Ascending aorta (tissue), 2 donors: ENCODE results near the gene GOLGA6L2. TPM values are rescaled to one million over a fixed set of nuclear protein-coding genes. Genes with fewer than 3 reads are reported as not detected.

Experiments used
- DNase-seq, 2 donors: peaks; one replicate each; pipeline ENCODE4 v3.0.0-alpha.2; 2019; ENCODE audit warnings: low spot score in 2 of 2
- H3K27ac ChIP-seq, 2 donors: fragments of 200-600 bp; sonication (generic); one replicate each; pipeline ENCODE4 v1.5.1; 2016 to 2017; ENCODE audit warnings: mild to moderate bottlenecking in 1 of 2
- H3K27me3 ChIP-seq: fragments of 200-600 bp; sonication (generic); one replicate; pipeline ENCODE4 v1.5.1; 2017
- H3K36me3 ChIP-seq, 2 donors: fragments of 200-600 bp; sonication (generic); one replicate each; pipeline ENCODE4 v1.5.1; 2016
- H3K4me1 ChIP-seq, 2 donors: fragments of 200-600 bp; sonication (generic); one replicate each; pipeline ENCODE4 v1.5.1; 2016 to 2017; ENCODE audit warnings: mild to moderate bottlenecking in 1 of 2
- H3K4me3 ChIP-seq, 2 donors: fragments of 200-600 bp; sonication (generic); one replicate each; pipeline ENCODE4 v1.5.1; 2016 to 2017; ENCODE audit warnings: mild to moderate bottlenecking in 1 of 2
- H3K9me3 ChIP-seq, 2 donors: fragments of 200-600 bp; sonication (generic); one replicate each; pipeline ENCODE4 v1.5.1; 2016
- CTCF ChIP-seq, 3 experiments: fragments of 200-600 bp in 2 of 3; fragments of 450-650 bp in 1 of 3; sonication (generic) in 2 of 3; IDR thresholded peaks; one replicate each; pipeline ENCODE4 v1.5.1; 2016 to 2019; ENCODE audit warnings: antibody characterized with exemption in 3 of 3, mild to moderate bottlenecking in 1 of 3, moderate library complexity in 1 of 3
- intact Hi-C: fragments of 100-400 bp; cut with DNase I; formaldehyde crosslinking; loops from one replicate; pipeline ENCODE4 v1.15.1; 2023
- total RNA-seq: library from RNA; depleted of rRNA; stranded (reverse); fragments of >200 nt; gene quantifications from one replicate; pipeline ENCODE4 v1.1.0, GENCODE V29; 2016

Gene GOLGA6L2
- total RNA-seq, 1 donor from 2014 or later, result not detected

- Histone ChIP-seq H3K4me1 (no peaks in the 10 kb centered on the region), H3K4me3 (no peak overlapping the region), H3K36me3 (no peaks in the 10 kb centered on the region), H3K27me3 (no peaks in the 10 kb centered on the region), H3K9me3 (no peaks in the 10 kb centered on the region), H3K27ac (no peak overlapping the region)
- intact Hi-C loops, result no loop called here
- TF ChIP-seq CTCF (IDR thresholded peaks at IDR 0.05), result no peak
- DNase-seq, result no peak
Observed at GRCh38 chr15:23477920-23478319, 30.9 kb upstream of the GOLGA6L2 start.

DNA sequence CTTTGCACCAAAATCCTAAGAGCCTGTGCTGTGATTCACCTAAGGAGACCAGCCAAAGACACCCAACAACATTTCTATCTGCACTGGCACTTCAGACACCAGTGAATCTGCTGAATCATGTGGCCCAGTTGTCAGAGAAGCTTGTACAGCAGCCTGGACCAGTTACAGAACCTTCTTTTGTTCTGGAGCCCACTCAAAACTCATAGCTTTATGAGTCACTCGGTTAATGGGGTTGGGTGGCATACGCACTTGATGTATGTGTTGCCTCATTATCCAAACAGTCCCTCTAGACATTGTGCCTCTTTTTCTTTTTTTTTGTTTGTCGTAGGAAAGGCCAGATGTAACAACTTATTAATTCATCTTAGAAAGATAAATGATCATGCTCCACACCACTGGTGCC, 25.6 kb upstream of the GOLGA6L2 start:
- no peak overlapping the region for H3K4me3 ChIP-seq
- no peaks in the 10 kb centered on the region for H3K27me3 ChIP-seq
- no peak for DNase-seq
- no peaks in the 10 kb centered on the region for H3K36me3 ChIP-seq
- H3K4me1 ChIP-seq, result no peaks in the 10 kb centered on the region
- H3K9me3 ChIP-seq, result no peaks in the 10 kb centered on the region
- H3K27ac ChIP-seq, result no peak overlapping the region
- TF ChIP-seq CTCF (IDR thresholded peaks at IDR 0.05), result no peak
- intact Hi-C loops, result no loop called here

DNA sequence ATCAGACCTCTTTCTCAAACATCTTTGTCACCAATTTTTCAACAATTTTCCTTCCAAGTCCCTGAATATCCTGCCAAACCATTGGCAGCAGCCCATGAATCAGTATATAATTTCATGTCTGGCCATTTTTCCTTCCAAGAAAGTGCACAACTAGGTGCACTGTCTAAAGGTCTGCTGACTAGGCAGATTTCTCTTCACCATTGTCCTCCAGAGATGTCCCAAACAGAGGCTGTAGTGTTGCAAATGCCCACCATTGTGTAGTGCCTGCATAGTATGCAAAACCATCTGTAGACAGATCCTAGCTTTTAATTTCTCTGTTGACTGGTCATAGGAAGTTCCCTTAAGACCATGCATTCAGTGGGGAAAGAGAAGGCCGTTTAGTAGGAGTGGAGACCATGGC, 25.0 kb upstream of the GOLGA6L2 start:
- no peak for DNase-seq
- no peak overlapping the region for H3K4me3 ChIP-seq
- no peak overlapping the region for H3K27ac ChIP-seq
- H3K4me1 ChIP-seq, result no peaks in the 10 kb centered on the region
- intact Hi-C loops, result no loop called here
- no peaks in the 10 kb centered on the region for H3K9me3 ChIP-seq
- no peak for TF ChIP-seq CTCF (IDR thresholded peaks at IDR 0.05)
- no peaks in the 10 kb centered on the region for H3K27me3 ChIP-seq
- H3K36me3 ChIP-seq, result no peaks in the 10 kb centered on the region

DNA sequence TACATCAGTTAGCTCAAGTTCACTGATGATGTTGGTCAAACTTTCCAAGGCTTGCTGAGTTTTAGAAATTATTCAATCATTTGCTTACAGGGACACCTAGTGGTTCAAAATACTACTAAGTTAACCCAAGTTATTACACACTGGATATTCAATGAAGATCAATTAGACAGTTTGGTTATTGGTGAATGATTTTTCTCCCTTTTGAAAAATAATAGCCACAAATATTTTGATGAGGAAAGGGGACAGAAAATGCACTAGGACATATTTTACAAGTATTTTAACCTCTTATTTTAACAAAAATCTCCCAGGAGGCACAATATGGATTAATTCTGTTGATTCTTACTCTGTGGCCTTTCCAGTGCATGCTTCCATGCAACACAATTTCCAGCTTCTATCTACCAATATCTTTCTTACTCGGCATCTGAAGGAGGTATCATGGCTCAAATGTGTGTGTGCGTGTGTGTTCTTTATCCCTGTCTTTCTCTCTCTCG, 20.1 kb upstream of the GOLGA6L2 start:
- no peak for DNase-seq
- Histone ChIP-seq H3K27ac (no peak overlapping the region), H3K9me3 (no peaks in the 10 kb centered on the region), H3K4me3 (no peak overlapping the region), H3K36me3 (no peaks in the 10 kb centered on the region), H3K27me3 (no peaks in the 10 kb centered on the region), H3K4me1 (peaks cover 0 to 3% of the 10 kb centered on the region in 2 donors)
- TF ChIP-seq CTCF (IDR thresholded peaks at IDR 0.05), result peak in 2 of 3 experiments; percentile 34 to 51
- intact Hi-C loops, result loop anchor here (5.0 kb wide), 2 partner anchors 95 to 430 kb away; partner anchors contain the start of gene TUBGCP5

GRCh38 chr15:23457890-23458289, 10.8 kb upstream of the GOLGA6L2 start:
- Histone ChIP-seq H3K4me3 (no peak overlapping the region), H3K27me3 (no peaks in the 10 kb centered on the region), H3K27ac (no peak overlapping the region), H3K4me1 (peaks cover 0 to 2% of the 10 kb centered on the region in 2 donors), H3K36me3 (no peaks in the 10 kb centered on the region), H3K9me3 (no peaks in the 10 kb centered on the region)
- intact Hi-C loops, result no loop called here
- no peak for DNase-seq
- no peak for TF ChIP-seq CTCF (IDR thresholded peaks at IDR 0.05)
